ENCODE measurements around the gene ATP13A1.
"Not testable (repeated sequence)": the region's sequence is repeated elsewhere in the genome, so short reads cannot be mapped to it uniquely, and the experiment has no call there.

ATP13A1 gene

GRCh38 chr19:19679176-19680073 lies 15.9 kb upstream of the ATP13A1 start:
- TF ChIP-seq POLR2A (IDR thresholded peaks at IDR 0.05; ENCODE audit: low read length) (no peak), GATA1 (IDR thresholded peaks at IDR 0.05; ENCODE audit: low read depth, low read length) (no peak)
- no peak for DNase-seq

- DNase-seq, result no peak
- TF ChIP-seq POLR2A (IDR thresholded peaks at IDR 0.05; ENCODE audit: low read length) (no peak), GATA1 (IDR thresholded peaks at IDR 0.05; ENCODE audit: low read depth, low read length) (no peak)
Measured at GRCh38 chr19:19677579-19677978, 14.1 kb upstream of the ATP13A1 start.

- no peak for TF ChIP-seq POLR2A (IDR thresholded peaks at IDR 0.05; ENCODE audit: low read length)
- TF ChIP-seq GATA1 (IDR thresholded peaks at IDR 0.05; ENCODE audit: low read depth, low read length), result no peak
- DNase-seq, result no peak
Measured at GRCh38 chr19:19674315-19674714, 10.8 kb upstream of the ATP13A1 start.

DNA sequence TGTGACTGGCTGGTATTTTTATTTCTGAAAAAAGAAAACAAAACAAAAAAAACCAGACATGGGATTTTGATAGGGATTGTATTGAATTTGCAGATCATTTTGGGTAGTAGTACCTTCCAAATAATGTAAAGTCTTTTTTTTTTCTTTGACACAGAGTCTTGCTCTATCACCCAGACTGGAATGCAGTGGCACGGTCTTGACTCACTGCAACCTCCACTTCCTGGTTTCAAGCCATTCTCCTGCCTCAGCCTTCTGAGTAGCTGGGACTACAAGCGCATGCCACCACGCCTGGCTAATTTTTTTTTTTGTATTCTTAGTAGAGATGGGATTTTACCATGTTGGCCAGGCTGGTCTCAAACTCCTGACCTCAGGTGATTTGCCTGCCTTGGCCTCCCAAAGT lies 9.3 kb upstream of the ATP13A1 start:
- DNase-seq, result no peak
- no peak for TF ChIP-seq POLR2A (IDR thresholded peaks at IDR 0.05; ENCODE audit: low read length)
- no peak for TF ChIP-seq GATA1 (IDR thresholded peaks at IDR 0.05; ENCODE audit: low read depth, low read length)

- DNase-seq, result no peak
- TF ChIP-seq GATA1 (IDR thresholded peaks at IDR 0.05; ENCODE audit: low read depth, low read length), result no peak
- no peak for TF ChIP-seq POLR2A (IDR thresholded peaks at IDR 0.05; ENCODE audit: low read length)
Measured at GRCh38 chr19:19670070-19670551, 6.6 kb upstream of the ATP13A1 start.

- peak; percentile 95 for DNase-seq
- TF ChIP-seq GATA1 (IDR thresholded peaks at IDR 0.05; ENCODE audit: low read depth, low read length) (no peak), POLR2A (IDR thresholded peaks at IDR 0.05; ENCODE audit: low read length) (peak; percentile 76)
Measured at GRCh38 chr19:19668230-19669012, 4.9 kb upstream of the ATP13A1 start, which contains the start of gene ZNF101. ZNF101 (plus strand) TSS chr19:19668839; CDS start chr19:19668964, 125 bp downstream.

- not testable (repeated sequence) for DNase-seq
Measured at GRCh38 chr19:19665420-19665948, 2.0 kb upstream of the ATP13A1 start.

GRCh38 chr19:19662871-19663255 lies 613 bp downstream of the ATP13A1 start:
- no peak for DNase-seq
- TF ChIP-seq GATA1 (IDR thresholded peaks at IDR 0.05; ENCODE audit: low read depth, low read length) (no peak), POLR2A (IDR thresholded peaks at IDR 0.05; ENCODE audit: low read length) (no peak)

GRCh38 chr19:19662344-19662743 lies 1.1 kb downstream of the ATP13A1 start:
- DNase-seq, result no peak
- no peak for TF ChIP-seq POLR2A (IDR thresholded peaks at IDR 0.05; ENCODE audit: low read length)
- no peak for TF ChIP-seq GATA1 (IDR thresholded peaks at IDR 0.05; ENCODE audit: low read depth, low read length)

DNA sequence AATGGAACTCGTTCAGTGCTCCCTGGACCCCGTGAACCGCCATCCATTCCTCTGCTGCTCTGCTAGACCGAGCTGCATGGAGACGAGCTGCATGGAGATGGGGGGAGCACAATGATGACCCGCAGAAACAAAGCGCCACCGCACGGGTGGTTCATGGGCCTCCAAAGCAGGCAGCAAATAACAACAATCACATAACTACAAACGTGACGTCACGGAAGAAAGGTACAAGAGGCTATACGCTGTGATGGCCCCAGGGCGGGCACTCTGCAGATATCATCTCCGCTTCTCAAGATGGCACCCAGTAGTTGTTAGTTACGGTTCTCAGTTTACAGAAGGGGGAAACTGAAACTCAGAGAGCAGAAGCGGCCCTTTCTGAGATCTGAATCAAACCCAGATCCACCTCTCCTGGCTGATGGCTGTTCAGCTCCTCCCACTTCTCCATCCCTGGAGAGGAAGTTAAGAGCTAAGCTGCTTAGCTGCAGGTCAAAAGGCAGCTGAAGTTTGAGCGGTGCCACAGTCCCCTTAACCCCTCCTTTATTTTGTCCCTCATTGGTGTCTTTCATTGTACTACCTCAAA lies 1.7 kb downstream of the ATP13A1 start:
- peak; percentile 29 to 44 for DNase-seq
- TF ChIP-seq GATA1 (IDR thresholded peaks at IDR 0.05; ENCODE audit: low read depth, low read length) (no peak), POLR2A (IDR thresholded peaks at IDR 0.05; ENCODE audit: low read length) (no peak)

- DNase-seq, result no peak
- no peak for TF ChIP-seq GATA1 (IDR thresholded peaks at IDR 0.05; ENCODE audit: low read depth, low read length)
- no peak for TF ChIP-seq POLR2A (IDR thresholded peaks at IDR 0.05; ENCODE audit: low read length)
Measured at GRCh38 chr19:19661141-19661674, 2.3 kb downstream of the ATP13A1 start.

- no peak for DNase-seq
Measured at GRCh38 chr19:19659646-19660245, 3.7 kb downstream of the ATP13A1 start.

DNA sequence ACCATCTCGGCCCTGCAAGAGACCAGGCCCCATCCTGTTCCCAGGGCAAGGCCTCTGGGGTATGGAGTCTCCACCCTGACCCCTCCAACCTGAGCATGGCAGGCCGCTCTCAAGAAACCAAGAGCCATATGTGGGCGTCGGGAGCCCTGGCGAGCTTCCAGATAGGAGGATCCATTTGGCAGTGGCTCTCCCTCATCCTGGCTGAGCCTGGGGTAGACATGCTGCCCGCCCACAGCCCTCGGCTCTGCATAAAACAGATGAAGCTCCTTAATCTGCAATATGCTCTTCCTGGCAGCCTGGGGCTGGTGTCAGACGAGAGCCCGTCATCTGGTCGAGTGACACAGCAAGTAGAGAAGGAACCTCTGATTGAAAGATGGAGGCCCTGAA lies 6.1 kb downstream of the ATP13A1 start:
- TF ChIP-seq GATA1 (IDR thresholded peaks at IDR 0.05; ENCODE audit: low read depth, low read length) (no peak), POLR2A (IDR thresholded peaks at IDR 0.05; ENCODE audit: low read length) (no peak)
- DNase-seq, result no peak

More at GRCh38 chr19:19659646-19660245, 3.7 kb downstream of the ATP13A1 start:
- TF ChIP-seq GATA1 (IDR thresholded peaks at IDR 0.05; ENCODE audit: low read depth, low read length) (no peak), POLR2A (IDR thresholded peaks at IDR 0.05; ENCODE audit: low read length) (no peak)

All from erythroblast (primary cell).